Erythroblast (primary cell): ENCODE results near the gene NRIP1.
"Not testable (repeated sequence)": the region's sequence is repeated elsewhere in the genome, so short reads cannot be mapped to it uniquely, and the experiment has no call there.

ENCODE experiments used
- GATA1 ChIP-seq: IDR thresholded peaks from 2 replicates; pipeline ENCODE4 v1.6.1; 2011; ENCODE audit warnings: low read depth, mild to moderate bottlenecking, control low read depth, low read length, moderate library complexity
- POLR2A ChIP-seq: IDR thresholded peaks from 2 replicates; pipeline ENCODE4 v1.6.1; 2011; ENCODE audit warnings: mild to moderate bottlenecking, low read length

DNA sequence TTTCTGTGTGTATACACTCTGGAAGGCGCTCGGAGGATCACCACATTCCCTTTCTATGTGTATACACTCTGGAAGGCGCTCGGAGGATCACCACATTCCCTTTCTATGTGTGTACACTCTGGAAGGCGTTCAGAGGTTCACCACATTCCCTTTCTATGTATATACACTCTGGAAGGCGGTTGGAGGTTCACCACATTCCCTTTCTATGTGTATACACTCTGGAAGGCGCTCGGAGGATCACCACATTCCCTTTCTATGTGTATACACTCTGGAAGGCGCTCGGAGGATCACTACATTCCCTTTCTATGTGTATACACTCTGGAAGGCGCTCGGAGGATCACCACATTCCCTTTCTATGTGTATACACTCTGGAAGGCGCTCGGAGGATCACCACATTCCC, 33.4 kb downstream of the NRIP1 start:
- TF ChIP-seq POLR2A, GATA1: not testable (repeated sequence)
